B cell (primary cell): ENCODE results near the gene SPEM2.

ENCODE experiments used
- CTCF ChIP-seq: fragments of 200-600 bp; IDR thresholded peaks from one replicate; pipeline ENCODE4 v1.8.0; 2022; ENCODE audit warnings: antibody characterized with exemption, mild to moderate bottlenecking
- EZH2 ChIP-seq: IDR thresholded peaks from 2 replicates; pipeline ENCODE4 v1.6.1; 2012; ENCODE audit warnings: borderline replicate concordance, low read depth, mild to moderate bottlenecking, moderate library complexity, low read length; ENCODE audit not compliant: insufficient read depth, poor library complexity, severe bottlenecking

GRCh38 chr17:7380855-7381683 lies 44.3 kb upstream of the SPEM2 start, which contains the start of gene TNK1:
- TF ChIP-seq CTCF (no peak), EZH2 (peak; percentile 34)
